ENCODE data around the gene RPL22.

The RPL22 gene

DNA sequence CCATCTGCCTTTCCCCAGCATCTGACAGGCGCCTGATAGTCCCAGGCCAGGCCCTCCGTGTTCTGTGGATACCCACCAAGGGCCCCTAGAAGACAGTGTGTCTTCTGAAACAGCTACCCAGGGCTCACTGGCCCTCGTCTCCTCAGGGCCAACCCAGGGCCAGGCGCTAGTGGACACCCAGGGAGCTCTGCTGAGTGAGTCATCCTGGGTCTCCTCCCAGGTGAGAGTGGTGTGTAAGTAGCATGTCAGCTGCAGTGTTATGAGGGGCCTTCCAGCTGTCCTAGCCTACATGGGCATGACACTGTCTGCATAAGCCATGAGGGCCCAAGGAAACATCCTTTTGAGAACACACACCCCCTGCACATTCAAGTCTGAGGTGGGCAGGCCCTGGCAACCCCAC, 56.0 kb downstream of the RPL22 start:
- H3K36me3 ChIP-seq (ENCODE audit: control insufficient read depth in 4 of 4, insufficient read depth in 4 of 4, low read length in 3 of 4) = no peaks in the 10 kb centered on the region
- POLR2A ChIA-PET = interaction anchor here (0.7 kb wide), 1 partner anchor 14 kb away, joined by 3 read pairs; no protein-coding TSS in a partner anchor
- CTCF ChIA-PET = no interaction called here
- peaks cover 0 to 14% (median 6%) of the 10 kb centered on the region in 4 experiments for H3K4me1 ChIP-seq (ENCODE audit: control extremely low read depth in 1 of 4, control insufficient read depth in 4 of 4, insufficient read depth in 4 of 4, low read length in 3 of 4)
- H3K9me3 ChIP-seq (ENCODE audit: control extremely low read depth in 1 of 5, control insufficient read depth in 4 of 5, insufficient read depth in 2 of 5, low read depth in 1 of 5, low read length in 4 of 5) = no peaks in the 10 kb centered on the region
- no peak overlapping the region for H3K4me3 ChIP-seq (ENCODE audit: control insufficient read depth in 1 of 7, extremely low read depth in 1 of 7, insufficient read depth in 4 of 7, low read depth in 2 of 7, low read length in 6 of 7)
- H3K27me3 ChIP-seq (replicated peaks in 2 of 5; ENCODE audit: control insufficient read depth in 4 of 5, insufficient read depth in 5 of 5, low read length in 4 of 5) = peaks cover 0 to 6% (median 0%) of the 10 kb centered on the region in 5 experiments
- no peak for DNase-seq
- 92% methylated on average over 4 of the region's 4 CpGs for WGBS (ENCODE audit: insufficient coverage)
- no peak overlapping the region for H3K27ac ChIP-seq (ENCODE audit: insufficient read depth in 1 of 2, low read depth in 1 of 2, low read length in 2 of 2, poor library complexity in 1 of 2, severe bottlenecking in 2 of 2)

DNA sequence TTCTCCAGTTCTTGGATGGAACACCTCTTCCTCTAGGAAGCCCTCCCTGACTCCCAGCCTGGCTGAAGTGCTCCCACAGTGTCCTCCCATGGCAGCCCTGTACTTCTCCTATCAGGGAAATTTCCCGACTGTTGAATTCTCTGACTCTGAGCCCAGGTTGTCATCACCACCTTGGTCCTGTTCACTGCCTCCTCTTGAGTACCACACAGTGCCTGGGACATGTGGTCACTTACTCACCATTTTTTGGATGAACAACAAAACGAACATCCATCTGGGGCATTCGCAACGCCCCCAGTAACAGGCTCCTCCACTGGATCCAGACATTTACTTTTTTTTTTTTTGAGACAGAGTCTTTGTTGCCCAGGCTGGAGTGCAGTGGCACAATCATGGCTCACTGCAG, 56.7 kb downstream of the RPL22 start:
- Histone ChIP-seq H3K27ac (ENCODE audit: insufficient read depth in 1 of 2, low read depth in 1 of 2, low read length in 2 of 2, poor library complexity in 1 of 2, severe bottlenecking in 2 of 2) (no peak overlapping the region), H3K4me3 (ENCODE audit: control insufficient read depth in 1 of 7, extremely low read depth in 1 of 7, insufficient read depth in 4 of 7, low read depth in 2 of 7, low read length in 6 of 7) (no peak overlapping the region), H3K27me3 (replicated peaks in 2 of 5; ENCODE audit: control insufficient read depth in 4 of 5, insufficient read depth in 5 of 5, low read length in 4 of 5) (no peaks in the 10 kb centered on the region), H3K4me1 (ENCODE audit: control extremely low read depth in 1 of 4, control insufficient read depth in 4 of 4, insufficient read depth in 4 of 4, low read length in 3 of 4) (peaks cover 0 to 18% (median 9%) of the 10 kb centered on the region in 4 experiments), H3K36me3 (ENCODE audit: control insufficient read depth in 4 of 4, insufficient read depth in 4 of 4, low read length in 3 of 4) (no peaks in the 10 kb centered on the region), H3K9me3 (ENCODE audit: control extremely low read depth in 1 of 5, control insufficient read depth in 4 of 5, insufficient read depth in 2 of 5, low read depth in 1 of 5, low read length in 4 of 5) (no peaks in the 10 kb centered on the region)
- ChIA-PET CTCF (no interaction called here), POLR2A (no interaction called here)
- DNase-seq = no peak
- 95% methylated on average over 4 of the region's 4 CpGs for WGBS (ENCODE audit: insufficient coverage)

DNA sequence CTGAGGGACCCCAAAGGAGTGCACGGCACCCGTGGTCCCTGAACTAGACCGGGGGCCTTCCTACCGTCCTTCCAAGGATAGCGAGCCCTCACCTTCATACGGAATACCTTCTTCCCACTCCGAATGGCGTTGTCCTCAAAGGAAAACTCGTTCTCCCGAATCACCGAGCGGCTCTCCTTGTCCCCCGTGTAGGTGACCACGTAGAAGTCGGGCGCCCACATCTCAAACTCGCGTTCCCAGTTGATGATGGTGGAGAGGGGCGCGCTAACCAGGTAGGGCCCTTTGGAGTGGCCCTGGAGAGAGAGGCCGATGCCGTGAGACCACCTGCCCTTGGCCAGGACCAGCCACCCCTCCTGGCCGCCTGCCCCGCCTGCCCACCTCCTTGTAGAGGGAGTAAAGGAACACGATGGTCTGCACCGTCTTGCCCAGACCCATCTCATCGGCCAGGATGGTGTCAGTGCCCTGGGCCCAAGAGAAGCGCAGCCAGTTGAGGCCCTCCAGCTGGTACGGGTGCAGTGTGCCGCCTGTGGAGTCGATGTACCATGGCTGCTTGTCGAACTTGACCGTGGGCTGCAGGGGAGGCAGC, 57.3 kb downstream of the RPL22 start:
- ChIA-PET POLR2A (no interaction called here), CTCF (interaction anchor here (1.3 to 2.3 kb wide), 3 partner anchors 11 to 30 kb away, joined by 5 to 9 read pairs (median 9); no protein-coding TSS in a partner anchor)
- H3K9me3 ChIP-seq (ENCODE audit: control extremely low read depth in 1 of 5, control insufficient read depth in 4 of 5, insufficient read depth in 2 of 5, low read depth in 1 of 5, low read length in 4 of 5) = no peaks in the 10 kb centered on the region
- no peak overlapping the region for H3K27ac ChIP-seq (ENCODE audit: insufficient read depth in 1 of 2, low read depth in 1 of 2, low read length in 2 of 2, poor library complexity in 1 of 2, severe bottlenecking in 2 of 2)
- DNase-seq = no peak
- no peak overlapping the region for H3K4me3 ChIP-seq (ENCODE audit: control insufficient read depth in 1 of 7, extremely low read depth in 1 of 7, insufficient read depth in 4 of 7, low read depth in 2 of 7, low read length in 6 of 7)
- peaks cover 0 to 23% (median 11%) of the 10 kb centered on the region in 4 experiments for H3K4me1 ChIP-seq (ENCODE audit: control extremely low read depth in 1 of 4, control insufficient read depth in 4 of 4, insufficient read depth in 4 of 4, low read length in 3 of 4)
- whole genome bisulfite sequencing (ENCODE audit: insufficient coverage) = 97% methylated on average over 31 of the region's 33 CpGs
- no peaks in the 10 kb centered on the region for H3K27me3 ChIP-seq (replicated peaks in 2 of 5; ENCODE audit: control insufficient read depth in 4 of 5, insufficient read depth in 5 of 5, low read length in 4 of 5)
- H3K36me3 ChIP-seq (ENCODE audit: control insufficient read depth in 4 of 4, insufficient read depth in 4 of 4, low read length in 3 of 4) = no peaks in the 10 kb centered on the region

DNA sequence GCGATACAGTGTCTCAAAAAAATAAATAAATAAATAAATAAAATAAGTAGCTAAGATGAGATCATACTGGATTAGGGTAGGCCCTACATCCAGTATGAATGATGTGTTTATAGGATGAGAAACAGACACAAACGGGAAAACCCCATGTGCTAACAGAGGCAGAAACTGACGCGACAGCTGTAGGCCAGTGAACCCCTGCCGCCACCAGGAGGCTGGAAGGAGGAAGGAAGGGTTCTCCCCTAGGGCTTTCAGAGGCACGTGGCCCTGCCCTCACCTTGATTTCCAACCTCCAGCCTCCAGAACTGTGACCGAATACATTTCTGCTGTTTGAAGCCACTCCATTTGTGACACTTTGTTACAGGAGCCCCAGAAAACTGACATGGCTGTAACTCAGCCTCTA, 57.8 kb downstream of the RPL22 start:
- Histone ChIP-seq H3K27me3 (replicated peaks in 2 of 5; ENCODE audit: control insufficient read depth in 4 of 5, insufficient read depth in 5 of 5, low read length in 4 of 5) (no peaks in the 10 kb centered on the region), H3K4me3 (ENCODE audit: control insufficient read depth in 1 of 7, extremely low read depth in 1 of 7, insufficient read depth in 4 of 7, low read depth in 2 of 7, low read length in 6 of 7) (no peak overlapping the region), H3K36me3 (ENCODE audit: control insufficient read depth in 4 of 4, insufficient read depth in 4 of 4, low read length in 3 of 4) (no peaks in the 10 kb centered on the region), H3K4me1 (ENCODE audit: control extremely low read depth in 1 of 4, control insufficient read depth in 4 of 4, insufficient read depth in 4 of 4, low read length in 3 of 4) (peaks cover 0 to 23% (median 11%) of the 10 kb centered on the region in 4 experiments), H3K9me3 (ENCODE audit: control extremely low read depth in 1 of 5, control insufficient read depth in 4 of 5, insufficient read depth in 2 of 5, low read depth in 1 of 5, low read length in 4 of 5) (no peaks in the 10 kb centered on the region), H3K27ac (ENCODE audit: insufficient read depth in 1 of 2, low read depth in 1 of 2, low read length in 2 of 2, poor library complexity in 1 of 2, severe bottlenecking in 2 of 2) (no peak overlapping the region)
- ChIA-PET CTCF (interaction anchor here (0.5 to 2.3 kb wide), 9 partner anchors 10 to 61 kb away, joined by 3 to 11 read pairs (median 5); no protein-coding TSS in a partner anchor), POLR2A (no interaction called here)
- peak; percentile 44 to 77 (median 71) for DNase-seq
- WGBS (ENCODE audit: insufficient coverage) = 6% methylated on average over 5 of the region's 7 CpGs

DNA sequence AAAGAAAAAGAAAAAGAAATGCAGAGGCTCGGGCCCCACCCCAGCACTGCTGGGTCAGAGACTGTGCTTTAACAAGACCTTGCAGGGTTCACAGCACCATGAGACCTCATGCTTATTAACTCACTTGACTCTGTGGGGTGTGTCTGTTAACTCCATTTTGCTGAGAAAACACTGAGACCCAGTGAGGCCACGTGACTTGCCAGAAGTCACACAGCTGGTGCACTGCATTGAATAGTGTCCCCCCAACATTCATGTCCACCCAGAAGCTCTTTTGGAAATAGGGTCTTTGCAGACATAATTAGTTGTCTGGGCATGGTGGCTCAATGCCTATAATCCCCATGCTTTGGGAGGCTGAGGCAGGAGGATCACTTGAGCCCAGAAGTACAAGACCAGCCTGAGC, 59.0 kb downstream of the RPL22 start:
- H3K27ac ChIP-seq (ENCODE audit: insufficient read depth in 1 of 2, low read depth in 1 of 2, low read length in 2 of 2, poor library complexity in 1 of 2, severe bottlenecking in 2 of 2) = no peak overlapping the region
- H3K4me3 ChIP-seq (ENCODE audit: control insufficient read depth in 1 of 7, extremely low read depth in 1 of 7, insufficient read depth in 4 of 7, low read depth in 2 of 7, low read length in 6 of 7) = no peak overlapping the region
- no peaks in the 10 kb centered on the region for H3K36me3 ChIP-seq (ENCODE audit: control insufficient read depth in 4 of 4, insufficient read depth in 4 of 4, low read length in 3 of 4)
- no peaks in the 10 kb centered on the region for H3K27me3 ChIP-seq (replicated peaks in 2 of 5; ENCODE audit: control insufficient read depth in 4 of 5, insufficient read depth in 5 of 5, low read length in 4 of 5)
- H3K9me3 ChIP-seq (ENCODE audit: control extremely low read depth in 1 of 5, control insufficient read depth in 4 of 5, insufficient read depth in 2 of 5, low read depth in 1 of 5, low read length in 4 of 5) = no peaks in the 10 kb centered on the region
- WGBS (ENCODE audit: insufficient coverage) = 100% methylated on average over 2 of the region's 2 CpGs
- peaks cover 0 to 23% (median 11%) of the 10 kb centered on the region in 4 experiments for H3K4me1 ChIP-seq (ENCODE audit: control extremely low read depth in 1 of 4, control insufficient read depth in 4 of 4, insufficient read depth in 4 of 4, low read length in 3 of 4)
- POLR2A ChIA-PET = no interaction called here
- CTCF ChIA-PET = interaction anchor here (1.3 to 2.3 kb wide), 5 partner anchors 9 to 31 kb away, joined by 4 to 11 read pairs (median 5); no protein-coding TSS in a partner anchor
- DNase-seq = no peak

DNA sequence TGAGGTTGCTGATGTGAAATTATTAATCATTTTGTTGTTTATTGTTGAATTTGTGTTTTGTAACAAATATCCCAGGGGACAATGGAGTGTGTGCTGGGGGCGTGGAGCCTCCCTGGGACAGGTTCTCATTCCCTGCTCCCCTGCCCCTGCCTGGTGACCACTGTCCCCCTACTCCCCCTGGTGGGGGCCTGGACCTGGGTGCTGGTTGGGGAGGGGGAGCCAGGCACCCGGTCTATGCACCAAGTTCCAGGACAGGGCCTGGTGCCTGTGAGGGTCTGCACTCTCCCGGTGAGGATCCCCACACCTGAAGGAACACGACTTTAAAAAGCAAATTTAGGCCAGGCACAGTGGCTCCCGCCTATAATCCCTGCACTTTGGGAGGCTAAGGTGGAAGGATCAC, 61.6 kb downstream of the RPL22 start:
- Histone ChIP-seq H3K9me3 (ENCODE audit: control extremely low read depth in 1 of 5, control insufficient read depth in 4 of 5, insufficient read depth in 2 of 5, low read depth in 1 of 5, low read length in 4 of 5) (no peaks in the 10 kb centered on the region), H3K4me3 (ENCODE audit: control insufficient read depth in 1 of 7, extremely low read depth in 1 of 7, insufficient read depth in 4 of 7, low read depth in 2 of 7, low read length in 6 of 7) (no peak overlapping the region), H3K36me3 (ENCODE audit: control insufficient read depth in 4 of 4, insufficient read depth in 4 of 4, low read length in 3 of 4) (no peaks in the 10 kb centered on the region), H3K4me1 (ENCODE audit: control extremely low read depth in 1 of 4, control insufficient read depth in 4 of 4, insufficient read depth in 4 of 4, low read length in 3 of 4) (peaks cover 0 to 23% (median 11%) of the 10 kb centered on the region in 4 experiments), H3K27me3 (replicated peaks in 2 of 5; ENCODE audit: control insufficient read depth in 4 of 5, insufficient read depth in 5 of 5, low read length in 4 of 5) (no peaks in the 10 kb centered on the region), H3K27ac (ENCODE audit: insufficient read depth in 1 of 2, low read depth in 1 of 2, low read length in 2 of 2, poor library complexity in 1 of 2, severe bottlenecking in 2 of 2) (no peak overlapping the region)
- ChIA-PET POLR2A (interaction anchor here (1.0 kb wide), 1 partner anchor 23 kb away, joined by 3 read pairs; no protein-coding TSS in a partner anchor), CTCF (interaction anchor here (0.8 to 1.0 kb wide), 2 partner anchors 22 to 26 kb away, joined by 3 read pairs; no protein-coding TSS in a partner anchor)
- 58% methylated on average over 2 of the region's 5 CpGs for WGBS (ENCODE audit: insufficient coverage)
- no peak for DNase-seq

DNA sequence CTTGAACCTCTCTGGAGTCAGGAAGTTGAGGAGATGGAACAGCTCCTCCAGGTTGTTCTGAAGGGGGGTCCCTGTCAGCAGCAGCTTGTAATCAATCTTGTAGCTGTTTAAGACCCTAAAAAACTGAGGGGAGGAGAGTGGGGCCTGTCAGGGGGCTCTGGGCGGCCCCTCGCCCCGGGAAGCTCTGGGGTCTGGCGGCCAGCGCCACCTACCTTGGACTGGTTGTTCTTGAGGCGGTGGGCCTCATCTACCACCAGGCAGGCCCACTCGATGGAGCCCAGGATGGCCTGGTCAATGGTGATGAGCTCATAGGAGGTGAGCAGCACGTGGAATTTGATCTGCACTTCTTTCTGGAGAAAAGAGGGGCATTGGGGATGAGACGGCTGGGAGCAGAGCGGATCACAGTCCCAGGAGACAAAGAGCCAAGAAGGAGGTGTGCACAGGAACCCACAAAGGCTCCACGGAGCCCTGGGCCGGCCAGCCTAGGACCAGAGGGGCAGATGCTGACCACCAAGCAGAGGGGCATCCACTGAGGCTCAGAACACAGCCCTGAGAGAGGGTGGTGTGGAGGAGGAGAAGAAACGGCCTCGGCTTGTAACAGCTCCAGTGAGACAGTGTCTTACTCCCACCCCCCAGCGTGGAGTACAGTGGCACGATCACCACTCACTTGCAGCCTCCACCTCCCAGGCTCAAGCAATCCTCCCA, 62.7 kb downstream of the RPL22 start:
- WGBS (ENCODE audit: insufficient coverage) = 98% methylated on average over 14 of the region's 16 CpGs
- Histone ChIP-seq H3K4me1 (ENCODE audit: control extremely low read depth in 1 of 4, control insufficient read depth in 4 of 4, insufficient read depth in 4 of 4, low read length in 3 of 4) (peaks cover 0 to 21% (median 11%) of the 10 kb centered on the region in 4 experiments), H3K27me3 (replicated peaks in 2 of 5; ENCODE audit: control insufficient read depth in 4 of 5, insufficient read depth in 5 of 5, low read length in 4 of 5) (no peaks in the 10 kb centered on the region), H3K36me3 (ENCODE audit: control insufficient read depth in 4 of 4, insufficient read depth in 4 of 4, low read length in 3 of 4) (no peaks in the 10 kb centered on the region), H3K27ac (ENCODE audit: insufficient read depth in 1 of 2, low read depth in 1 of 2, low read length in 2 of 2, poor library complexity in 1 of 2, severe bottlenecking in 2 of 2) (no peak overlapping the region), H3K4me3 (ENCODE audit: control insufficient read depth in 1 of 7, extremely low read depth in 1 of 7, insufficient read depth in 4 of 7, low read depth in 2 of 7, low read length in 6 of 7) (no peak overlapping the region), H3K9me3 (ENCODE audit: control extremely low read depth in 1 of 5, control insufficient read depth in 4 of 5, insufficient read depth in 2 of 5, low read depth in 1 of 5, low read length in 4 of 5) (peaks cover 0 to 5% (median 0%) of the 10 kb centered on the region in 5 experiments)
- DNase-seq = no peak
- ChIA-PET POLR2A (no interaction called here), CTCF (interaction anchor here (0.8 to 1.3 kb wide), 4 partner anchors 11 to 27 kb away, joined by 3 to 4 read pairs (median 3); no protein-coding TSS in a partner anchor)
